Right lobe of liver (tissue), 6 donors: ENCODE measurements around the gene RNU5B-1. TPM values are rescaled to one million over a fixed set of nuclear protein-coding genes. Genes with fewer than 3 reads are reported as not detected.

Source experiments
- ATAC-seq, 4 donors: fragments of 200-7000 bp; cut with Tn5 transposase; one replicate each; pipeline ENCODE4 v1.9.1; 2020; ENCODE audit warnings: mild to moderate bottlenecking in 4 of 4, moderate library complexity in 4 of 4
- DNase-seq, 3 donors: peaks; one replicate each; pipeline ENCODE4 v3.0.0-alpha.2; 2020
- H3K27ac ChIP-seq, 3 donors: fragments of 200-600 bp; one replicate each; pipeline ENCODE4 v1.8.0; 2022
- H3K27me3 ChIP-seq, 2 donors: fragments of 200-600 bp; one replicate each; pipeline ENCODE4 v1.8.0; 2022
- H3K36me3 ChIP-seq, 4 donors: fragments of 200-600 bp; sonication (generic) in 1 of 4; one replicate each; pipeline versions ENCODE4 v1.5.1 to v1.8.0; 2017 to 2022; ENCODE audit warnings: control low read depth in 1 of 4
- H3K4me1 ChIP-seq, 4 donors: fragments of 200-600 bp; sonication (generic) in 1 of 4; one replicate each; pipeline versions ENCODE4 v1.5.1 to v1.8.0; 2017 to 2022; ENCODE audit warnings: control low read depth in 1 of 4
- H3K4me3 ChIP-seq, 3 donors: fragments of 200-600 bp; one replicate each; pipeline ENCODE4 v1.8.0; 2022
- H3K9me3 ChIP-seq, 4 donors: fragments of 200-600 bp; sonication (generic) in 1 of 4; one replicate each; pipeline versions ENCODE4 v1.5.1 to v1.8.0; 2017 to 2022; ENCODE audit warnings: control low read depth in 1 of 4
- CTCF ChIP-seq, 4 donors: fragments of 200-600 bp in 3 of 4; fragments of 450-650 bp in 1 of 4; IDR thresholded peaks; one replicate each; pipeline versions ENCODE4 v1.5.1 to v1.8.0; 2016 to 2022; ENCODE audit warnings: antibody characterized with exemption in 4 of 4, mild to moderate bottlenecking in 2 of 4
- POLR2A ChIP-seq: fragments of 450-650 bp; IDR thresholded peaks from one replicate; pipeline ENCODE4 v1.6.1; 2017; ENCODE audit warnings: antibody characterized with exemption, mild to moderate bottlenecking
- WGBS: methylation state at CpG from one replicate; pipeline ENCODE4 v1.1.6; 2018; ENCODE audit warnings: low coverage, low lambda C conversion rate; ENCODE audit not compliant: insufficient coverage; ENCODE audit errors: missing lambda C conversion rate; 5-methylcytosine and 5-hydroxymethylcytosine counted together
- intact Hi-C, 2 donors: fragments of 100-400 bp; cut with DNase I; formaldehyde crosslinking; loops; one replicate each; pipeline versions ENCODE4 v1.11.2 to v1.14.1; 2022
- total RNA-seq, 6 experiments: library from RNA; depleted of rRNA in 2 of 6; stranded (reverse); fragments of >200 nt in 2 of 6; fragmentation: NEBNext Ultra II Directional in 3 of 6; extraction: Animal tissue kit (Norgen Biotek cat#: 25700) in 3 of 6; gene quantifications; one replicate each; pipeline versions ENCODE4 v1.1.0 to v1.2.4, GENCODE V29; 2016 to 2023
- donor health status: DM: no; HTN: yes; CAD: no.
- donor health status: DM: no; HTN: no; CAD: no.
- donor health status: DM: no; HTN: no; CAD: no.
- donor health status: DM: no; HTN: yes; CAD: no.
- donor health status: DM: no; HTN: yes; CAD: no.

The RNU5B-1 gene
- total RNA-seq, 6 experiments from 2014 or later: 11.0 to 35.4 TPM; not detected in 4

- ATAC-seq: no peak
- DNase-seq: peak in 1 of 3 donors; percentile 11
- no peaks in the 10 kb centered on the region for H3K27me3 ChIP-seq
- TF ChIP-seq POLR2A (no peak), CTCF (IDR thresholded peaks at IDR 0.05) (no peak)
- no peak overlapping the region for H3K27ac ChIP-seq
- H3K9me3 ChIP-seq: no peaks in the 10 kb centered on the region
- no peaks in the 10 kb centered on the region for H3K36me3 ChIP-seq
- no peaks in the 10 kb centered on the region for H3K4me1 ChIP-seq
- intact Hi-C loops: no loop called here
- 88% methylated on average over 4 of the region's 6 CpGs for WGBS
- no peak overlapping the region for H3K4me3 ChIP-seq
Measured at GRCh38 chr15:65339416-65339815, 34.9 kb downstream of the RNU5B-1 start.

GRCh38 chr15:65339920-65340319 is 35.4 kb downstream of the RNU5B-1 start:
- H3K4me3 ChIP-seq: no peak overlapping the region
- 31% methylated on average over 7 of the region's 7 CpGs for WGBS
- no peaks in the 10 kb centered on the region for H3K27me3 ChIP-seq
- no peak for TF ChIP-seq CTCF (IDR thresholded peaks at IDR 0.05)
- no peak for TF ChIP-seq POLR2A
- H3K9me3 ChIP-seq: no peaks in the 10 kb centered on the region
- ATAC-seq (peak in 2 of 4 donors; percentile 18 to 37), DNase-seq (peak in 1 of 3 donors; percentile 40)
- no peak overlapping the region for H3K27ac ChIP-seq
- intact Hi-C loops: no loop called here
- no peaks in the 10 kb centered on the region for H3K36me3 ChIP-seq
- H3K4me1 ChIP-seq: no peaks in the 10 kb centered on the region

GRCh38 chr15:65342493-65342892 is 38.0 kb downstream of the RNU5B-1 start:
- no peak overlapping the region for H3K27ac ChIP-seq
- intact Hi-C loops: no loop called here
- H3K27me3 ChIP-seq: no peaks in the 10 kb centered on the region
- H3K9me3 ChIP-seq: no peaks in the 10 kb centered on the region
- no peak overlapping the region for H3K4me3 ChIP-seq
- no peak for DNase-seq
- no peak for ATAC-seq
- no peaks in the 10 kb centered on the region for H3K4me1 ChIP-seq
- 81% methylated on average over 8 of the region's 9 CpGs for WGBS
- no peaks in the 10 kb centered on the region for H3K36me3 ChIP-seq
- no peak for TF ChIP-seq CTCF (IDR thresholded peaks at IDR 0.05)
- TF ChIP-seq POLR2A: no peak

GRCh38 chr15:65343374-65343981 is 39.0 kb downstream of the RNU5B-1 start:
- H3K27ac ChIP-seq: no peak overlapping the region
- no peak overlapping the region for H3K4me3 ChIP-seq
- H3K4me1 ChIP-seq: no peaks in the 10 kb centered on the region
- H3K27me3 ChIP-seq: no peaks in the 10 kb centered on the region
- no peaks in the 10 kb centered on the region for H3K9me3 ChIP-seq
- 53% methylated on average over 3 of the region's 10 CpGs for WGBS
- DNase-seq: no peak
- ATAC-seq: no peak
- intact Hi-C loops: no loop called here
- no peaks in the 10 kb centered on the region for H3K36me3 ChIP-seq
- TF ChIP-seq CTCF (IDR thresholded peaks at IDR 0.05) (no peak), POLR2A (no peak)
